GM21619 (cell line): ENCODE results near the gene ZNG1F.
A peak's percentile ranks its signal among the peaks of the same experiment; 100 is the strongest.
"Not testable (repeated sequence)": the region's sequence is repeated elsewhere in the genome, so short reads cannot be mapped to it uniquely, and the experiment has no call there.

Source experiments
- ATAC-seq: cut with Tn5 transposase; IDR thresholded peaks from one replicate; pipeline ENCODE4 v1.9.1; 2021; ENCODE audit not compliant: unreplicated experiment

ZNG1F gene

GRCh38 chr9:41123812-41124211 is 65.3 kb downstream of the ZNG1F start:
- ATAC-seq = not testable (repeated sequence)

GRCh38 chr9:41123396-41123795 is 65.7 kb downstream of the ZNG1F start:
- ATAC-seq = not testable (repeated sequence)

GRCh38 chr9:41120696-41121095 is 68.4 kb downstream of the ZNG1F start:
- not testable (repeated sequence) for ATAC-seq

- ATAC-seq = not testable (repeated sequence)
These were observed 69.4 kb downstream of the ZNG1F start for GRCh38 chr9:41119719-41120118.

- not testable (repeated sequence) for ATAC-seq
These were observed 69.8 kb downstream of the ZNG1F start for GRCh38 chr9:41119311-41119710.

- ATAC-seq = not testable (repeated sequence)
These were observed 75.8 kb downstream of the ZNG1F start for GRCh38 chr9:41113348-41113747.

- ATAC-seq = not testable (repeated sequence)
These were observed 77.7 kb downstream of the ZNG1F start for GRCh38 chr9:41111414-41111813.

- ATAC-seq = not testable (repeated sequence)
These were observed 78.2 kb downstream of the ZNG1F start for GRCh38 chr9:41110913-41111312.

GRCh38 chr9:41109253-41109652 is 79.9 kb downstream of the ZNG1F start:
- ATAC-seq = not testable (repeated sequence)

- not testable (repeated sequence) for ATAC-seq
These were observed 80.3 kb downstream of the ZNG1F start for GRCh38 chr9:41108816-41109215.

GRCh38 chr9:41106472-41107116 is 82.5 kb downstream of the ZNG1F start:
- ATAC-seq = not testable (repeated sequence)

- not testable (repeated sequence) for ATAC-seq
These were observed 83.4 kb downstream of the ZNG1F start for GRCh38 chr9:41105557-41106253.

- not testable (repeated sequence) for ATAC-seq
These were observed 84.6 kb downstream of the ZNG1F start for GRCh38 chr9:41104542-41104941.

- not testable (repeated sequence) for ATAC-seq
These were observed 88.6 kb downstream of the ZNG1F start for GRCh38 chr9:41100508-41100907.

- ATAC-seq = not testable (repeated sequence)
These were observed 90.4 kb downstream of the ZNG1F start for GRCh38 chr9:41098759-41099158.

GRCh38 chr9:41095060-41095459 is 94.1 kb downstream of the ZNG1F start:
- ATAC-seq = peak; percentile 47

- not testable (repeated sequence) for ATAC-seq
These were observed 94.9 kb downstream of the ZNG1F start for GRCh38 chr9:41094010-41094773.

GRCh38 chr9:41090922-41091321 is 98.2 kb downstream of the ZNG1F start:
- not testable (repeated sequence) for ATAC-seq

- not testable (repeated sequence) for ATAC-seq
These were observed 98.7 kb downstream of the ZNG1F start for GRCh38 chr9:41090386-41090785.

- peak; percentile 83 for ATAC-seq
These were observed 100.6 kb downstream of the ZNG1F start for GRCh38 chr9:41088450-41089059.

- not testable (repeated sequence) for ATAC-seq
These were observed 101.2 kb downstream of the ZNG1F start for GRCh38 chr9:41087929-41088328.
